Mesothelial cell of epicardium (in vitro differentiated cells): Measurements from ENCODE around the gene GADD45A. TPM values are rescaled to one million over a fixed set of nuclear protein-coding genes. Genes with fewer than 3 reads are reported as not detected.

Source experiments
- DNase-seq, 2 experiments: peaks; one replicate each; pipeline ENCODE4 v3.0.0; 2021; ENCODE audit warnings: low spot score in 2 of 2; ENCODE audit not compliant: unreplicated experiment in 2 of 2
- H3K27ac Mint-ChIP-seq: 2 replicates; pipeline ENCODE4 v1.8.0; 2021; ENCODE audit warnings: mixed read lengths
- H3K27me3 Mint-ChIP-seq: 2 replicates; pipeline ENCODE4 v1.8.0; 2021; ENCODE audit warnings: low read depth, mixed read lengths
- H3K36me3 Mint-ChIP-seq: 2 replicates; pipeline ENCODE4 v1.8.0; 2021; ENCODE audit warnings: mixed read lengths
- H3K4me1 Mint-ChIP-seq: 2 replicates; pipeline ENCODE4 v1.8.0; 2021; ENCODE audit warnings: mixed read lengths
- H3K4me3 Mint-ChIP-seq: 2 replicates; pipeline ENCODE4 v1.8.0; 2021; ENCODE audit warnings: mild to moderate bottlenecking, moderate library complexity, mixed read lengths
- H3K9me3 Mint-ChIP-seq: 2 replicates; pipeline ENCODE4 v1.8.0; 2021; ENCODE audit warnings: mixed read lengths
- CTCF ChIP-seq: fragments of 200-600 bp; sonication (generic); IDR thresholded peaks from one replicate; pipeline ENCODE4 v1.5.0; 2021; ENCODE audit warnings: antibody characterized with exemption; ENCODE audit not compliant: unreplicated experiment
- total RNA-seq: library from RNA; stranded (reverse); gene quantifications from 3 replicates; pipeline ENCODE4 v1.2.1, GENCODE V29; 2021

The GADD45A gene
- total RNA-seq, 1 donor from 2014 or later: 80.2 TPM

- Mint-ChIP-seq H3K9me3 (peaks cover 4% of the 10 kb centered on the region), H3K27ac (no peak overlapping the region), H3K4me3 (no peak overlapping the region), H3K36me3 (no peaks in the 10 kb centered on the region), H3K27me3 (no peaks in the 10 kb centered on the region), H3K4me1 (peaks cover 22% of the 10 kb centered on the region)
- no peak for TF ChIP-seq CTCF
- no peak for DNase-seq
These were observed 12.7 kb upstream of the GADD45A start for GRCh38 chr1:67672260-67672803.

GRCh38 chr1:67673468-67674201 lies 11.4 kb upstream of the GADD45A start:
- DNase-seq: no peak
- TF ChIP-seq CTCF: no peak
- peaks cover 31% of the 10 kb centered on the region for H3K4me1 Mint-ChIP-seq
- peaks cover 4% of the 10 kb centered on the region for H3K9me3 Mint-ChIP-seq
- H3K27ac Mint-ChIP-seq: peak overlapping the region; percentile 47
- no peaks in the 10 kb centered on the region for H3K27me3 Mint-ChIP-seq
- H3K36me3 Mint-ChIP-seq: no peaks in the 10 kb centered on the region
- no peak overlapping the region for H3K4me3 Mint-ChIP-seq

- no peaks in the 10 kb centered on the region for H3K27me3 Mint-ChIP-seq
These were observed 10.6 kb upstream of the GADD45A start for GRCh38 chr1:67674260-67675011.

GRCh38 chr1:67675800-67676199 lies 9.2 kb upstream of the GADD45A start:
- H3K9me3 Mint-ChIP-seq: peaks cover 4% of the 10 kb centered on the region
- no peak overlapping the region for H3K4me3 Mint-ChIP-seq
- H3K27me3 Mint-ChIP-seq: no peaks in the 10 kb centered on the region
- no peak overlapping the region for H3K27ac Mint-ChIP-seq
- H3K4me1 Mint-ChIP-seq: peaks cover 34% of the 10 kb centered on the region
- TF ChIP-seq CTCF: no peak
- DNase-seq: no peak
- H3K36me3 Mint-ChIP-seq: no peaks in the 10 kb centered on the region

More at GRCh38 chr1:67674260-67675011, 10.6 kb upstream of the GADD45A start:
- Mint-ChIP-seq H3K27ac (peak overlapping the region; percentile 47), H3K4me3 (no peak overlapping the region), H3K36me3 (no peaks in the 10 kb centered on the region), H3K9me3 (peaks cover 4% of the 10 kb centered on the region), H3K4me1 (peaks cover 34% of the 10 kb centered on the region)
- TF ChIP-seq CTCF: no peak
- no peak for DNase-seq

GRCh38 chr1:67676287-67676686 lies 8.7 kb upstream of the GADD45A start:
- Mint-ChIP-seq H3K36me3 (no peaks in the 10 kb centered on the region), H3K9me3 (peaks cover 4% of the 10 kb centered on the region), H3K27ac (no peak overlapping the region), H3K4me1 (peaks cover 34% of the 10 kb centered on the region), H3K27me3 (no peaks in the 10 kb centered on the region), H3K4me3 (no peak overlapping the region)
- no peak for DNase-seq
- TF ChIP-seq CTCF: no peak
